Measurements from ENCODE around the gene WBP2NL.

The WBP2NL gene

DNA sequence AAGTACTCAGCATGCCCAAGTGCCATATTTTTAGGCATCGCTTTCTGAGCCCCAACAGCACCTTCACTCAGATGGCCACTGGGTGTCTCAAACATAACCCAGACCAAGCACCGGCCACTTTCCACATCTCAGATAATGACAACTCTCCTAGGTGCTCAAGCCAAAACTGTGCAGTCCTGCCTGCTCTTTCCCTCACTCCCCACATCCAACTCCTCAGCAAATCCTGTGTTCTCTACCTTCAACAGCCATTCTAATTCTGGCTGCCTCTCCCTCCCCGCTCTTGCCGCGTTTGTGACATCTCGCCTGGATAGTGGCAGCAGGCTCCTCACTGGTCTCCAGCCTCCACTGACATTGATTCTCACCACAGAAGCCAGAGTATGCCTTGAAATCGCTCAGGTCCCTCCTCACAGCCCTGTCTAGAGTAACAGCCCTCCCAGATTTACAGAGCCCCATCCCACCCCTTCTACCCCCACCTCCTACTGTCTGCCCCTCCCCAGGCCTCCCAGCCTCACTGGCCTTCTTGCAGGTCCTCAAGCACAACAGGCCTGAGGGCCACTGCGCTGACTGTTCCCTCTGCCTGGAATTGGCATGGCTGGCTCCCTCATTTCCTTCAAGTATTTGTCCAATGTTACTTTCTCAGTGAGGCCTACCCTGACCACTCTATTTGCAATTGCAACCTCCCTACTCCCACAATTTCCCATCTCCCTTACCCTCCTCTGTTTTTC is 74.2 kb downstream of the WBP2NL start:
- no peak overlapping the region for H3K4me3 ChIP-seq (ENCODE audit: low read depth, low read length)
- TF ChIP-seq, protein P1, sequence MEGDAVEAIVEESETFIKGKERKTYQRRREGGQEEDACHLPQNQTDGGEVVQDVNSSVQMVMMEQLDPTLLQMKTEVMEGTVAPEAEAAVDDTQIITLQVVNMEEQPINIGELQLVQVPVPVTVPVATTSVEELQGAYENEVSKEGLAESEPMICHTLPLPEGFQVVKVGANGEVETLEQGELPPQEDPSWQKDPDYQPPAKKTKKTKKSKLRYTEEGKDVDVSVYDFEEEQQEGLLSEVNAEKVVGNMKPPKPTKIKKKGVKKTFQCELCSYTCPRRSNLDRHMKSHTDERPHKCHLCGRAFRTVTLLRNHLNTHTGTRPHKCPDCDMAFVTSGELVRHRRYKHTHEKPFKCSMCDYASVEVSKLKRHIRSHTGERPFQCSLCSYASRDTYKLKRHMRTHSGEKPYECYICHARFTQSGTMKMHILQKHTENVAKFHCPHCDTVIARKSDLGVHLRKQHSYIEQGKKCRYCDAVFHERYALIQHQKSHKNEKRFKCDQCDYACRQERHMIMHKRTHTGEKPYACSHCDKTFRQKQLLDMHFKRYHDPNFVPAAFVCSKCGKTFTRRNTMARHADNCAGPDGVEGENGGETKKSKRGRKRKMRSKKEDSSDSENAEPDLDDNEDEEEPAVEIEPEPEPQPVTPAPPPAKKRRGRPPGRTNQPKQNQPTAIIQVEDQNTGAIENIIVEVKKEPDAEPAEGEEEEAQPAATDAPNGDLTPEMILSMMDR (IDR thresholded peaks at IDR 0.05; ENCODE audit: borderline replicate concordance, insufficient read depth, low read depth, low read length): 0 out of 2 replicates have a peak, but pooled peaks have one; percentile 3

DNA sequence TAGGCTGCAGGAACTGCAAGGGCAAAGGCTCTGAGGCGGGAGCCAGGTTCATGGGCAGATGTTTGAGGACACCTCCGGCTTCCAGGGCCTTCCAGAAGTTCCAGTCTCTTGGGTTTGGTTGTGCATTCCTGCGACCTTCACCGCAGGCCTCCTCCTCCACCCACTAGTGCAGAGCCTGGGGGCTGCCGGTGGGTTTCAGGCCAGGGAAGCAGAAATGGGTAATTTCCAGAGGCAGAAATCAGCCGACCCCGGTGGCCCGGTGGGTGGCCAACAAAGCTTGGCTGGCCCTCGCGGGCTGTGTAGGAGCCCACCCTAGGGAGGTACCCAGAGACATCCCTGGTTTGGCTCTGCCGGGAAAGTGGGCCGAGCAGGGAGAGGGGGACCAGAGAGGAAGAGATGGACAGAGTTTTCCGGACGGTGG is 75.0 kb downstream of the WBP2NL start:
- TF ChIP-seq, protein P1 (IDR thresholded peaks at IDR 0.05; ENCODE audit: borderline replicate concordance, insufficient read depth, low read depth, low read length): no peak
- H3K4me3 ChIP-seq (ENCODE audit: low read depth, low read length): no peak overlapping the region

DNA sequence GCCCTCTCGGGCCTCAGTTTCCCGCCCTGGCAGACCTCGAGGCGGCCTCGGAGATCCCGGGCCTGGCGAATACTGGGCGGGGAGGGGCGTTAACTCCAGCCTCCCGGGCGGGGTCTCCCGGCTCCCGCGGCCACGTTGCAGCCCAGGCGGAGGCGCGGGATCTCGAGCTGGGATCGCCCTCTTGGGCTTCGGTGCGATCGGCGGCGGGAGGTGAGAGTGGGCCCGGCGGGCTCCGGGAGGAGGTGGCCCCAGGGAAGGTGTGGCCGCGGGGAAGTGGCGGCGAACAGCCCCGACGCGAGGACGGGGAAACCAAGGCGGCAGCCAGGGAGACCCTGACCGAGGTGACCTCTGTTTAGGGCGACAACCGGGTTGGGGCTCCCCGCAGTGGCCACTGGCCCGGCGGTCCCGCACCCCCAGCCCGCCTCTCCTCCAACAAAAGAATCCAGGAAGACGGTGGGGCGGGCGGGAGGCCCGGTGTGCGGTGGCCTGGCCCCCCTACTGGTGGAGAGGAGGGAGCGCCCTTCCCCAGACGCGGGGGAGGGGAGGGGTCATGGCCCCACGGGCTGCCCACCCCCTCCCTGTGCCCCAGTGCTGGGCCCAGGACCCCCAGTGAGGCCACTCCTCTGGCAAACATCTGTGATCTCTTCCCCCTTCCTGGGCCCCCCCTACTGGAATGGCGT is 75.7 kb downstream of the WBP2NL start, which contains the start of gene PHETA2:
Gene PHETA2 (plus strand): TSS at position 117 of the 680 bp plus-strand sequence. CDS start 3,046 bp downstream, outside the sequence.
- peak within 1 kb of the TSS; percentile 34 for H3K4me3 ChIP-seq (ENCODE audit: low read depth, low read length)
- TF ChIP-seq, protein P1 (IDR thresholded peaks at IDR 0.05; ENCODE audit: borderline replicate concordance, insufficient read depth, low read depth, low read length): peak; percentile 50

DNA sequence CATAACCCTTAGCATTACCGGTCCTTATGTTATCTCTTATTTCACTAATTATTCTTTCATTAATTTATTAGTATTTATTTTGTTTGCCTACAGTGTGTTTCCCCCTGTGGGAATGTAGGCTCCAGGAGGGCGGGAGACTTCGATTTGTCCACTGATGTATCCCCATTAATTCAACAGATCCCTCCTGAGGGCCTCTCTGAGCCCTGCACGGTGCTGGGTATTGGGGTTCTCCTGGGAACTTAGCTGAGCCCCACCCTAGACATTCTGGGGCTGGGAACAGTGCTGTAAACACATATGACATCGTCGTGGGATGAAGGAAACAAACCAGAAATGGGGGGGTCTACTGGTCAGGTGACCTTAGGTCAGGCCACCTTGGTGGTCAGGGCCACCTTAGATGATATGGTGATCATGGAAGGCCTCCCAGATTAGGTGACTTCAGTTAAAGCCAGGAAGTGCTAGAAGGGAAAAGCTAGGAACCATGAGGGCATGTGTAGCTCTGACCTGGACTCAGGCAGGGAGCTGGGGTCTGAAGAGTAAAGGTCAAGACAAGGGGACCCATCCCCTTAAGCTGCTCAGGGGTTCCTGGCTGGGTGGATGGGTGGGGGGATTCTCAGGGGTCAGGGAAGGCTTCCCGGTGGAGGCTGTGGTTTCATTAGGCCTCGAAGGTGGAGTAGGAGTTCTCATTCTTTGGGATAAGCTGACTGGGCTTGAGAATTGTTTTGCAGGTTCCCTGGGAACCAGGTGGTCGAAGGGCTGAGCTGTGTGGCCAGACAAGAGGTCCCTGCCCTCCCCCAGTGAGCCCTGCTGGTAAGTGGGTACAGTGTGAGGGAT is 76.5 kb downstream of the WBP2NL start:
- H3K4me3 ChIP-seq (ENCODE audit: low read depth, low read length): no peak overlapping the region
- TF ChIP-seq, protein P1 (IDR thresholded peaks at IDR 0.05; ENCODE audit: borderline replicate concordance, insufficient read depth, low read depth, low read length): no peak

DNA sequence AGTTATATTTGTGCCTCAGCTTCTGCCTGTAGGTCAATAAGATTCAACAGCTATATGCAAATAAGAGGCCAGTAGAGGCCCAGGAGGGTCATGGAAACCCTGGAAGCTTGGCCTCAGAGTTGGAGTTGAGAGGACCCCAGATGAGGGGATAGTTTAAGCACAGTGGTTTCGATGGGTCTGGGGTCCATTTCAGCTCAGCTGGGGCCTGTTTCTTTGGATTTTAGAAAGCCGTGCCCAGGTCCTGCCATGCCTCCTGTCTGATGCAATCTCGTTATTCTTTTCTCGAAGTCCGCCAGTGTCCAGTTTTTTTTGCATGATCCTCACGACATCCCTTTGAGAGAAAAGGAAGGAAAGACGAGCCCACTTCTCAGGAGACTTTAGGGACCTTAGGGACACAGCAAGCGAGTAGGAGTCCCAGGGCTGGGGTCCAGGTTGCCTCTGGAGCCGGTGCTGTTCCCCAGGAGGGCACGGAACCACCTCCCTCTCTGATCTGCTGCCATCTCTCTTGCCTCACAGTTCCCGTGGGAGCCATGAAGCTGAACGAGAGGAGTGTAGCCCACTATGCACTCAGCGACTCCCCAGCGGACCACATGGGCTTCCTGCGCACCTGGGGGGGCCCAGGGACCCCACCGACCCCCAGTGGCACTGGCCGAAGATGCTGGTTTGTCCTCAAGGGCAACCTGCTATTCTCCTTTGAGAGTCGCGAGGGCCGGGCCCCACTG is 78.3 kb downstream of the WBP2NL start:
- TF ChIP-seq, protein P1 (IDR thresholded peaks at IDR 0.05; ENCODE audit: borderline replicate concordance, insufficient read depth, low read depth, low read length): no peak
- H3K4me3 ChIP-seq (ENCODE audit: low read depth, low read length): no peak overlapping the region

DNA sequence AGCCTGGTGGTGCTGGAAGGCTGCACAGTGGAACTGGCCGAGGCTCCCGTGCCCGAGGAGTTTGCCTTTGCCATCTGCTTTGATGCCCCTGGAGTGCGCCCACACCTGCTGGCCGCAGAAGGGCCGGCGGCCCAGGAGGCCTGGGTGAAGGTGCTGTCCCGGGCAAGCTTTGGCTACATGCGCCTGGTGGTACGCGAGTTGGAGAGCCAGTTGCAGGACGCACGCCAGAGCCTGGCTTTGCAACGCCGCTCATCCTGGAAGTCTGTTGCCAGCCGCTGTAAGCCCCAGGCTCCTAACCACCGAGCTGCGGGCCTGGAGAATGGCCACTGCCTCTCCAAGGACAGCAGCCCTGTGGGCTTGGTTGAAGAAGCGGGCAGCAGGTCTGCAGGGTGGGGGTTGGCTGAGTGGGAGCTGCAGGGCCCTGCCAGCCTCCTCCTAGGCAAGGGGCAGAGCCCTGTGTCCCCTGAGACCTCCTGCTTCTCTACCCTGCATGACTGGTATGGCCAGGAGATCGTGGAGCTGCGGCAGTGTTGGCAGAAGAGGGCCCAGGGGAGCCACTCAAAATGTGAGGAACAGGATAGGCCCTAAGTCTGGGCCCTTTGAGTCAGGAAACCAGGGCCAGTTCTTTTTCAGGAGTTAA is 79.0 kb downstream of the WBP2NL start:
- no peak overlapping the region for H3K4me3 ChIP-seq (ENCODE audit: low read depth, low read length)
- TF ChIP-seq, protein P1 (IDR thresholded peaks at IDR 0.05; ENCODE audit: borderline replicate concordance, insufficient read depth, low read depth, low read length): no peak

Data from GM12875 (cell line).